Activated CD4-positive, alpha-beta T cell treated with anti-CD3 and anti-CD28 coated beads for 48 hours (primary cell): ENCODE data around the gene NPHS1.

ENCODE experiments used
- DNase-seq: peaks from one replicate; pipeline ENCODE4 v3.0.0-alpha.2; 2020

NPHS1 gene

GRCh38 chr19:35786299-35787160 is 65.8 kb downstream of the NPHS1 start:
- DNase-seq, result no peak

- DNase-seq, result no peak
Measured at GRCh38 chr19:35785339-35785627, 67.0 kb downstream of the NPHS1 start.

GRCh38 chr19:35784503-35785338 is 67.6 kb downstream of the NPHS1 start:
- DNase-seq, result no peak

- no peak for DNase-seq
Measured at GRCh38 chr19:35783469-35784434, 68.6 kb downstream of the NPHS1 start.

- DNase-seq, result no peak
Measured at GRCh38 chr19:35782589-35782988, 69.7 kb downstream of the NPHS1 start.

- DNase-seq, result no peak
Measured at GRCh38 chr19:35781650-35782049, 70.7 kb downstream of the NPHS1 start.

- no peak for DNase-seq
Measured at GRCh38 chr19:35780717-35781116, 71.6 kb downstream of the NPHS1 start.

GRCh38 chr19:35780058-35780457 is 72.2 kb downstream of the NPHS1 start:
- DNase-seq, result no peak

GRCh38 chr19:35779033-35779432 is 73.3 kb downstream of the NPHS1 start:
- no peak for DNase-seq

GRCh38 chr19:35777961-35778360 is 74.3 kb downstream of the NPHS1 start:
- DNase-seq, result no peak

GRCh38 chr19:35777086-35777841 is 75.0 kb downstream of the NPHS1 start:
- no peak for DNase-seq

- no peak for DNase-seq
Measured at GRCh38 chr19:35776102-35776788, 76.1 kb downstream of the NPHS1 start.
